K562 (cell line): ENCODE measurements around the gene VPS35. TPM values are rescaled to one million over a fixed set of nuclear protein-coding genes. Genes with fewer than 3 reads are reported as not detected.
A peak's percentile ranks its signal among the peaks of the same experiment; 100 is the strongest.

Source experiments
- ATAC-seq: fragments of 200-7000 bp; cut with Tn5 transposase; 3 replicates; pipeline ENCODE4 v1.9.1; 2020; ENCODE audit warnings: moderate library complexity
- BruUV-seq: library from RNA; stranded (reverse); fragments of 400-500 nt; replicated peaks from 2 replicates; lab custom pipeline; 2021; lab: Mats Ljungman, UMichigan
- CTCF ChIA-PET: fragments of 300-600 bp; formaldehyde crosslinking; extraction: SDS; loops from one replicate; lab custom pipeline; 2021; ENCODE audit warnings: low intra/inter-chr PET ratio; lab: Yijun Ruan, JAX
- POLR2A ChIA-PET: fragments of 300-600, 350-650 bp; sonication (Branson Sonifier 250); formaldehyde crosslinking; extraction: SDS; loops from one replicate; lab custom pipeline; 2021; ENCODE audit warnings: antibody characterized with exemption, inconsistent platforms; lab: Yijun Ruan, JAX
- DNase-seq, 4 experiments: peaks; one replicate each; pipeline versions ENCODE4 v3.0.0 to v3.0.0-alpha.2; 2011 to 2018; ENCODE audit warnings: low spot score in 3 of 4, mixed read lengths in 3 of 4; ENCODE audit errors: extremely low read depth in 1 of 4
- FAIRE-seq: peaks from 2 replicates; lab custom pipeline; 2011; peaks lifted over from hg19 to GRCh38; lab: Jason Lieb, UNC
- H2AFZ ChIP-seq: 2 replicates; pipeline ENCODE4 v1.6.0; 2011; ENCODE audit warnings: low read depth, low read length, control low read depth, inconsistent platforms
- H3K27ac ChIP-seq: fragments of 200-600 bp; 3 replicates; pipeline ENCODE4 v1.8.0; 2011; ENCODE audit warnings: low read depth, mild to moderate bottlenecking, control low read depth, inconsistent platforms, low read length, moderate library complexity, mixed read lengths; ENCODE audit errors: extremely low read depth
- H3K27me3 ChIP-seq, 2 experiments: fragments of 300-600 bp in 1 of 2; 2 replicates in 1 of 2; 3 replicates in 1 of 2; pipeline versions ENCODE4 v1.6.0 to v1.8.0; 2011; ENCODE audit warnings: inconsistent platforms in 2 of 2, low read length in 2 of 2, mild to moderate bottlenecking in 1 of 2, mixed read lengths in 1 of 2, moderate library complexity in 1 of 2; ENCODE audit not compliant: control insufficient read depth in 2 of 2, insufficient read depth in 2 of 2
- H3K36me3 ChIP-seq: fragments of 300-600 bp; 3 replicates; pipeline ENCODE4 v1.8.0; 2011; ENCODE audit warnings: mild to moderate bottlenecking, low read length, inconsistent platforms; ENCODE audit not compliant: control insufficient read depth, insufficient read depth
- H3K4me1 ChIP-seq, 2 experiments: fragments of 200-600 bp in 1 of 2; replicated peaks in 1 of 2; 2 replicates in 1 of 2; 3 replicates in 1 of 2; pipeline versions ENCODE4 v1.5.1 to v1.8.0; 2011; ENCODE audit warnings: inconsistent platforms in 2 of 2, low read length in 2 of 2, mild to moderate bottlenecking in 1 of 2, mixed read lengths in 1 of 2, moderate library complexity in 1 of 2; ENCODE audit not compliant: control insufficient read depth in 2 of 2, insufficient read depth in 2 of 2
- H3K4me2 ChIP-seq: 2 replicates; pipeline ENCODE4 v1.6.1; 2011; ENCODE audit warnings: low read length, control low read depth, inconsistent platforms, mixed read lengths; ENCODE audit not compliant: insufficient read depth
- H3K4me3 ChIP-seq: fragments of 200-600 bp; sonication (generic), shearing (Covaris generic); 2 replicates; pipeline ENCODE4 v1.5.1; 2016; ENCODE audit warnings: control low read depth, inconsistent platforms
- H3K79me2 ChIP-seq: fragments of 200-600 bp; 3 replicates; pipeline ENCODE4 v1.8.0; 2011; ENCODE audit warnings: low read length, inconsistent platforms; ENCODE audit not compliant: control insufficient read depth, insufficient read depth
- H3K9ac ChIP-seq, 2 experiments: 2 replicates each; pipeline versions ENCODE4 v1.6.0 to v1.6.1; 2011; ENCODE audit warnings: low read depth in 2 of 2, low read length in 2 of 2, control low read depth in 1 of 2, inconsistent platforms in 1 of 2, mild to moderate bottlenecking in 1 of 2, mixed read lengths in 1 of 2; ENCODE audit not compliant: insufficient read depth in 1 of 2
- H3K9me1 ChIP-seq: one replicate; pipeline ENCODE4 v1.6.0; 2011; ENCODE audit warnings: inconsistent platforms, mild to moderate bottlenecking, low read length, moderate library complexity; ENCODE audit not compliant: control insufficient read depth, insufficient read depth
- H3K9me3 ChIP-seq: replicated peaks from 2 replicates; pipeline ENCODE4 v1.5.1; 2011; ENCODE audit warnings: low read depth, low read length, inconsistent platforms; ENCODE audit not compliant: control insufficient read depth, insufficient read depth
- H4K20me1 ChIP-seq: replicated peaks from 2 replicates; pipeline ENCODE4 v1.6.1; 2011; ENCODE audit warnings: low read length, inconsistent platforms, mixed read lengths; ENCODE audit not compliant: control insufficient read depth, insufficient read depth
- ETS1 ChIP-seq: conservative IDR thresholded peaks from 2 replicates; pipeline ENCODE4 v1.6.1; 2011; ENCODE audit warnings: low read depth, mild to moderate bottlenecking, low read length; ENCODE audit not compliant: control insufficient read depth
- GATA2 ChIP-seq: sonication (generic); formaldehyde crosslinking; IDR thresholded peaks from 2 replicates; pipeline ENCODE4 v1.4.0; 2020; ENCODE audit warnings: mild to moderate bottlenecking, missing genetic modification reagents
- MEIS2 ChIP-seq: fragments of 450-650 bp; IDR thresholded peaks from 2 replicates; pipeline ENCODE4 v1.6.1; 2014; ENCODE audit warnings: mild to moderate bottlenecking; ENCODE audit not compliant: partially characterized antibody
- NFIX ChIP-seq: fragments of 250-450 bp; sonication (Bioruptor Pico); IDR thresholded peaks from 2 replicates; pipeline ENCODE4 v1.4.0; 2020; ENCODE audit warnings: low read depth, mild to moderate bottlenecking, moderate library complexity
- SMARCA4 ChIP-seq: fragments of 450-650 bp; IDR thresholded peaks from 2 replicates; pipeline ENCODE4 v1.6.1; 2016
- ZEB2 ChIP-seq: fragments of 450-650 bp; IDR thresholded peaks from 2 replicates; pipeline ENCODE4 v1.6.1; 2016
- WGBS: fragments of 100-300 bp; shearing (Covaris generic); methylation state at CpG from one replicate; pipeline ENCODE4 v1.1.6; 2016; ENCODE audit warnings: low coverage, mixed read lengths; ENCODE audit not compliant: insufficient coverage; ENCODE audit errors: missing lambda C conversion rate; 5-methylcytosine and 5-hydroxymethylcytosine counted together
- in situ Hi-C: fragments of 300-500 bp; cut with MboI; formaldehyde crosslinking; loops from 4 replicates; pipeline ENCODE4 v1.15.0; 2018; ENCODE audit warnings: inconsistent platforms, mixed read lengths
- intact Hi-C: fragments of 100-400 bp; cut with micrococcal nuclease; formaldehyde crosslinking; loops from 2 replicates; pipeline ENCODE4 v1.14.2; 2022
- polyA plus RNA-seq, 8 experiments: library from polyadenylated mRNA; depleted of rRNA in 4 of 8; stranded (reverse) in 5 of 8; unstranded in 3 of 8; fragments of >200 nt; fragmentation: Nextera tagmentation in 2 of 8; fragmentation: Illumina TruSeq in 1 of 8; extraction: Ambion mirVana in 2 of 8; extraction: Trizol in 1 of 8; gene quantifications; 2 replicates each; pipeline versions ENCODE4 v1.2.1 to v1.2.3, GENCODE V29; 2011 to 2014; ENCODE audit warnings: inconsistent platforms in 1 of 8, missing spikeins in 1 of 8
- total RNA-seq, 7 experiments: library from RNA; depleted of rRNA in 6 of 7; stranded (reverse); fragments of >200 nt in 6 of 7; fragmentation: Illumina TruSeq in 2 of 7; extraction: Trizol in 2 of 7; gene quantifications; 2 replicates each; pipeline versions ENCODE4 v1.2.1 to v1.2.3, GENCODE V29; 2011 to 2021; ENCODE audit warnings: low replicate concordance in 1 of 7
- TF ChIP-seq, protein P1 (sequence below): fragments of 250-450 bp; sonication (Bioruptor Pico); IDR thresholded peaks from 2 replicates; pipeline ENCODE4 v1.4.0; 2020; ENCODE audit warnings: borderline replicate concordance
- TF ChIP-seq, protein P2 (sequence below), 2 experiments: fragments of 450-650 bp; formaldehyde crosslinking in 1 of 2; IDR thresholded peaks; 2 replicates each; pipeline versions ENCODE4 v1.4.0 to v1.6.1; 2014 to 2020; ENCODE audit warnings: mild to moderate bottlenecking in 2 of 2, borderline replicate concordance in 1 of 2, low read depth in 1 of 2

VPS35 gene
- total and polyA plus RNA-seq, 9 of the 15 experiments (the other 6 are each of a cell fraction or from before 2014, with no cell fraction given) = 32.7 to 131 (median 66.2) TPM

GRCh38 chr16:46709469-46710005, 20.6 kb upstream of the VPS35 start:
- Histone ChIP-seq H3K27me3 (no peaks in the 10 kb centered on the region), H3K27ac (no peak overlapping the region), H3K36me3 (no peaks in the 10 kb centered on the region), H4K20me1 (0 out of 2 replicates have a peak, but pooled peaks cover under 1% of the 10 kb centered on the region), H3K9me3 (no peaks in the 10 kb centered on the region), H3K79me2 (no peaks in the 10 kb centered on the region), H2AFZ (no peak overlapping the region), H3K9ac (no peak overlapping the region), H3K9me1 (peaks cover 4% of the 10 kb centered on the region), H3K4me2 (no peak overlapping the region), H3K4me3 (no peak overlapping the region), H3K4me1 (no peaks in the 10 kb centered on the region)
- no TSS peak for BruUV-seq
- intact Hi-C loops = no loop called here
- DNase-seq = no peak
- WGBS = 11% methylated on average over 3 of the region's 3 CpGs
- ATAC-seq = no peak
- POLR2A ChIA-PET = no interaction called here
- in situ Hi-C loops = no loop called here
- peak; percentile 49 for FAIRE-seq
- CTCF ChIA-PET = no interaction called here
- TF ChIP-seq ETS1 (no peak), SMARCA4 (no peak), GATA2 (CRISPR knock-in tag) (no peak), MEIS2 (peak; percentile 26), NFIX (CRISPR knock-in tag) (no peak), ZEB2 (no peak)
- TF ChIP-seq, protein P1, sequence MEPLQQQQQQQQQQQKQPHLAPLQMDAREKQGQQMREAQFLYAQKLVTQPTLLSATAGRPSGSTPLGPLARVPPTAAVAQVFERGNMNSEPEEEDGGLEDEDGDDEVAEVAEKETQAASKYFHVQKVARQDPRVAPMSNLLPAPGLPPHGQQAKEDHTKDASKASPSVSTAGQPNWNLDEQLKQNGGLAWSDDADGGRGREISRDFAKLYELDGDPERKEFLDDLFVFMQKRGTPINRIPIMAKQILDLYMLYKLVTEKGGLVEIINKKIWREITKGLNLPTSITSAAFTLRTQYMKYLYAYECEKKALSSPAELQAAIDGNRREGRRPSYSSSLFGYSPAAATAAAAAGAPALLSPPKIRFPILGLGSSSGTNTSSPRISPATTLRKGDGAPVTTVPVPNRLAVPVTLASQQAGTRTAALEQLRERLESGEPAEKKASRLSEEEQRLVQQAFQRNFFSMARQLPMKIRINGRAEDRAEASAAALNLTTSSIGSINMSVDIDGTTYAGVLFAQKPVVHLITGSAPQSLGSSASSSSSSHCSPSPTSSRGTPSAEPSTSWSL (CRISPR knock-in tag) = no peak
- TF ChIP-seq, protein P2, sequence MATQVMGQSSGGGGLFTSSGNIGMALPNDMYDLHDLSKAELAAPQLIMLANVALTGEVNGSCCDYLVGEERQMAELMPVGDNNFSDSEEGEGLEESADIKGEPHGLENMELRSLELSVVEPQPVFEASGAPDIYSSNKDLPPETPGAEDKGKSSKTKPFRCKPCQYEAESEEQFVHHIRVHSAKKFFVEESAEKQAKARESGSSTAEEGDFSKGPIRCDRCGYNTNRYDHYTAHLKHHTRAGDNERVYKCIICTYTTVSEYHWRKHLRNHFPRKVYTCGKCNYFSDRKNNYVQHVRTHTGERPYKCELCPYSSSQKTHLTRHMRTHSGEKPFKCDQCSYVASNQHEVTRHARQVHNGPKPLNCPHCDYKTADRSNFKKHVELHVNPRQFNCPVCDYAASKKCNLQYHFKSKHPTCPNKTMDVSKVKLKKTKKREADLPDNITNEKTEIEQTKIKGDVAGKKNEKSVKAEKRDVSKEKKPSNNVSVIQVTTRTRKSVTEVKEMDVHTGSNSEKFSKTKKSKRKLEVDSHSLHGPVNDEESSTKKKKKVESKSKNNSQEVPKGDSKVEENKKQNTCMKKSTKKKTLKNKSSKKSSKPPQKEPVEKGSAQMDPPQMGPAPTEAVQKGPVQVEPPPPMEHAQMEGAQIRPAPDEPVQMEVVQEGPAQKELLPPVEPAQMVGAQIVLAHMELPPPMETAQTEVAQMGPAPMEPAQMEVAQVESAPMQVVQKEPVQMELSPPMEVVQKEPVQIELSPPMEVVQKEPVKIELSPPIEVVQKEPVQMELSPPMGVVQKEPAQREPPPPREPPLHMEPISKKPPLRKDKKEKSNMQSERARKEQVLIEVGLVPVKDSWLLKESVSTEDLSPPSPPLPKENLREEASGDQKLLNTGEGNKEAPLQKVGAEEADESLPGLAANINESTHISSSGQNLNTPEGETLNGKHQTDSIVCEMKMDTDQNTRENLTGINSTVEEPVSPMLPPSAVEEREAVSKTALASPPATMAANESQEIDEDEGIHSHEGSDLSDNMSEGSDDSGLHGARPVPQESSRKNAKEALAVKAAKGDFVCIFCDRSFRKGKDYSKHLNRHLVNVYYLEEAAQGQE (IDR thresholded peaks at IDR 0.05; ENCODE audit: borderline replicate concordance) = no peak
- TF ChIP-seq, protein P2 (CRISPR knock-in tag; IDR thresholded peaks at IDR 0.05; ENCODE audit: low read depth) = no peak
